ENCODE data around the gene GLMP.

The GLMP gene

GRCh38 chr1:156247460-156248322 is 47.8 kb downstream of the GLMP start, which contains the start of gene PAQR6:
Gene PAQR6 (minus strand): TSS chr1:156248056. CDS start chr1:156246731, 1,325 bp downstream.
- DNase-seq: no peak

- DNase-seq: no peak
These were observed 48.6 kb downstream of the GLMP start for GRCh38 chr1:156246781-156247459.

- DNase-seq: no peak
These were observed 49.2 kb downstream of the GLMP start for GRCh38 chr1:156246241-156246780.

- peak; percentile 17 for DNase-seq
These were observed 49.8 kb downstream of the GLMP start for GRCh38 chr1:156245451-156246232.

GRCh38 chr1:156244712-156245111 is 50.8 kb downstream of the GLMP start:
- no peak for DNase-seq

- DNase-seq: no peak
These were observed 51.4 kb downstream of the GLMP start for GRCh38 chr1:156244126-156244525.

GRCh38 chr1:156242738-156243137 is 52.7 kb downstream of the GLMP start:
- no peak for DNase-seq
